Kidney (tissue), 14 donors: Measurements from ENCODE around the gene PPIG. TPM values are rescaled to one million over a fixed set of nuclear protein-coding genes. Genes with fewer than 3 reads are reported as not detected.
"Not testable (repeated sequence)": the region's sequence is repeated elsewhere in the genome, so short reads cannot be mapped to it uniquely, and the experiment has no call there.

Experiments used
- DNase-seq, 5 donors: peaks; one replicate each; pipeline ENCODE4 v3.0.0-alpha.2; 2013 to 2020
- FAIRE-seq: peaks from 2 replicates; lab custom pipeline; 2012; peaks lifted over from hg19 to GRCh38; lab: Jason Lieb, UNC
- H3K27ac ChIP-seq, 2 donors: one replicate each; pipeline ENCODE4 v1.7.0; 2013; ENCODE audit warnings: low read depth in 2 of 2, low read length in 2 of 2, inconsistent platforms in 1 of 2
- H3K27me3 ChIP-seq: one replicate; pipeline ENCODE4 v1.7.1; 2013; ENCODE audit warnings: low read length, inconsistent platforms; ENCODE audit not compliant: control insufficient read depth, insufficient read depth
- H3K36me3 ChIP-seq, 3 donors: one replicate each; pipeline versions ENCODE4 v1.7.0 to v1.7.1; 2013; ENCODE audit warnings: low read length in 3 of 3, control low read depth in 1 of 3, inconsistent platforms in 1 of 3; ENCODE audit not compliant: insufficient read depth in 3 of 3, control insufficient read depth in 2 of 3
- H3K4me1 ChIP-seq, 3 donors: one replicate each; pipeline versions ENCODE4 v1.7.0 to v1.7.1; 2013; ENCODE audit warnings: low read length in 3 of 3, inconsistent platforms in 1 of 3, low read depth in 1 of 3; ENCODE audit not compliant: control insufficient read depth in 2 of 3, insufficient read depth in 2 of 3
- H3K4me3 ChIP-seq, 3 donors: one replicate each; pipeline versions ENCODE4 v1.7.0 to v1.8.1; 2013; ENCODE audit warnings: low read length in 3 of 3, control low read depth in 1 of 3, inconsistent platforms in 1 of 3
- H3K9ac ChIP-seq, 3 donors: one replicate each; pipeline versions ENCODE4 v1.7.0 to v1.7.1; 2013; ENCODE audit warnings: low read length in 3 of 3, control low read depth in 1 of 3, inconsistent platforms in 1 of 3
- H3K9me3 ChIP-seq, 3 donors: one replicate each; pipeline versions ENCODE4 v1.7.0 to v1.7.1; 2013; ENCODE audit warnings: low read length in 3 of 3, control low read depth in 1 of 3, inconsistent platforms in 1 of 3; ENCODE audit not compliant: control insufficient read depth in 2 of 3, insufficient read depth in 1 of 3
- CTCF ChIP-seq: IDR thresholded peaks from 3 replicates; pipeline ENCODE4 v1.5.1; 2012; ENCODE audit warnings: mild to moderate bottlenecking, moderate library complexity, borderline replicate concordance; ENCODE audit not compliant: insufficient read depth; ENCODE audit errors: extremely low read depth
- intact Hi-C: fragments of 100-400 bp; cut with DNase I; formaldehyde crosslinking; loops from one replicate; pipeline ENCODE4 v1.11.1; 2022
- polyA plus RNA-seq: library from polyadenylated mRNA; stranded (reverse); fragments of 350-450 nt; fragmentation: Illumina TruSeq; extraction: RNeasy Lipid Tissue Mini Kit (QIAGEN cat#74804); gene quantifications from one replicate; pipeline ENCODE4 v1.2.3, GENCODE V29; 2014; ENCODE audit warnings: low read depth, low replicate concordance; ENCODE audit not compliant: insufficient read depth
- total RNA-seq: library from RNA; stranded (reverse); fragmentation: NEBNext Ultra II Directional; extraction: Animal tissue kit (Norgen Biotek cat#: 25700); gene quantifications from one replicate; pipeline ENCODE4 v1.2.1, GENCODE V29; 2021
- donor health status: control.
- donor health status: control.
- donor health status: control.
- donor health status: control.
- donor health status: control.
- donor health status: DM: yes; HTN: yes; CAD: no.
- donor health status: Normal renal cell carcinoma (clear cell type).

Gene PPIG
- total and polyA plus RNA-seq, 2 donors from 2014 or later = 22.8 to 52.7 TPM

DNA sequence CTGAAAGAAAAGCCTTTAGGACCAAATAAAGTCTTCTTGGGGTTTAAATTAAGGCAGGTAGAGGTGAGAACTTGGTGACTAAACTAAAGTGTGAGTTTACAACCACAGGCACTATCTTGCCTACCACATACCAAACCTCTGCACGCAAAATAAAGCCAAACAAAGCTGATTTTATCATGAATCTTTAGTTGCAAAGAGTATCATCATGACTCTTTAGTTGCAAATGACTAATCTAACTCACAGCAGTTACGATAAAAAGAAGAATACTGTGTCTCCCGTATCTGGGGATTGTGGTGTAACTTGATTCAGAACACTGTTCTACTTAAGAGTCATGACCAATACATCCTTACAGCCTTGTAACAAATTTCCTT lies 98.9 kb downstream of the PPIG start:
- FAIRE-seq = no peak

GRCh38 chr2:169683425-169684134 lies 99.4 kb downstream of the PPIG start:
- no peak for TF ChIP-seq CTCF
- H3K4me3 ChIP-seq = no peak overlapping the region
- H3K27me3 ChIP-seq = no peaks in the 10 kb centered on the region
- H3K36me3 ChIP-seq = no peaks in the 10 kb centered on the region
- intact Hi-C loops = no loop called here
- H3K4me1 ChIP-seq = no peaks in the 10 kb centered on the region
- no peak for FAIRE-seq
- no peak overlapping the region for H3K9ac ChIP-seq
- no peak for DNase-seq
- H3K27ac ChIP-seq = no peak overlapping the region
- no peaks in the 10 kb centered on the region for H3K9me3 ChIP-seq

More for the DNA sequence above, 98.9 kb downstream of the PPIG start:
- no peak for TF ChIP-seq CTCF
- intact Hi-C loops = no loop called here
- Histone ChIP-seq H3K4me1 (no peaks in the 10 kb centered on the region), H3K27me3 (no peaks in the 10 kb centered on the region), H3K9me3 (no peaks in the 10 kb centered on the region), H3K4me3 (no peak overlapping the region), H3K36me3 (no peaks in the 10 kb centered on the region), H3K9ac (no peak overlapping the region), H3K27ac (no peak overlapping the region)
- DNase-seq = no peak

- FAIRE-seq (no peak), DNase-seq (no peak)
- H3K9ac ChIP-seq = no peak overlapping the region
These were observed 100.0 kb downstream of the PPIG start for GRCh38 chr2:169684135-169684565.

GRCh38 chr2:169684712-169685111 lies 100.6 kb downstream of the PPIG start:
- H3K9me3 ChIP-seq, H3K4me1 ChIP-seq, H3K9ac ChIP-seq, H3K27ac ChIP-seq, FAIRE-seq, H3K36me3 ChIP-seq, intact Hi-C loops, DNase-seq, H3K27me3 ChIP-seq, H3K4me3 ChIP-seq: not testable (repeated sequence)

More at GRCh38 chr2:169684135-169684565, 100.0 kb downstream of the PPIG start:
- Histone ChIP-seq H3K27me3 (no peaks in the 10 kb centered on the region), H3K4me1 (no peaks in the 10 kb centered on the region), H3K9me3 (no peaks in the 10 kb centered on the region), H3K4me3 (no peak overlapping the region), H3K36me3 (no peaks in the 10 kb centered on the region), H3K27ac (no peak overlapping the region)
- no peak for TF ChIP-seq CTCF
- intact Hi-C loops = no loop called here

- DNase-seq, FAIRE-seq, H3K9me3 ChIP-seq, intact Hi-C loops, H3K4me1 ChIP-seq, H3K9ac ChIP-seq, H3K27ac ChIP-seq, H3K4me3 ChIP-seq, H3K27me3 ChIP-seq, H3K36me3 ChIP-seq: not testable (repeated sequence)
These were observed 102.7 kb downstream of the PPIG start for GRCh38 chr2:169686825-169687224.

- H3K9me3 ChIP-seq, H3K27ac ChIP-seq, H3K36me3 ChIP-seq, H3K4me3 ChIP-seq, intact Hi-C loops, H3K9ac ChIP-seq, DNase-seq, H3K4me1 ChIP-seq, H3K27me3 ChIP-seq, FAIRE-seq: not testable (repeated sequence)
These were observed 103.8 kb downstream of the PPIG start for GRCh38 chr2:169687943-169688342.
